NT2/D1 (cell line): ENCODE measurements around the gene DLL1.

Source experiments
- SUZ12 ChIP-seq: IDR thresholded peaks from 2 replicates; pipeline ENCODE4 v1.6.1; 2011; ENCODE audit not compliant: insufficient read length, insufficient read depth; ENCODE audit errors: extremely low read depth
- YY1 ChIP-seq: IDR thresholded peaks from 2 replicates; pipeline ENCODE4 v1.6.1; 2011; ENCODE audit not compliant: insufficient read length, insufficient read depth
- ZNF274 ChIP-seq: IDR thresholded peaks from 2 replicates; pipeline ENCODE4 v1.6.1; 2011; ENCODE audit warnings: mild to moderate bottlenecking, low read depth, low read length

GRCh38 chr6:170248111-170248805, 42.6 kb downstream of the DLL1 start:
- TF ChIP-seq YY1 (no peak), ZNF274 (no peak), SUZ12 (no peak)
